H1 (cell line): ENCODE measurements around the gene CMC4.

Experiments used
- POLR2A ChIP-seq, 2 experiments: IDR thresholded peaks; 1 replicate in 1 of 2; 2 replicates in 1 of 2; pipeline ENCODE4 v1.6.1; 2011; ENCODE audit warnings: low read depth in 2 of 2, low read length in 2 of 2, mild to moderate bottlenecking in 2 of 2; ENCODE audit errors: control extremely low read depth in 1 of 2
- SP4 ChIP-seq: IDR thresholded peaks from 2 replicates; pipeline ENCODE4 v1.6.1; 2012; ENCODE audit warnings: low read length, inconsistent platforms
- TF ChIP-seq, protein P1 (sequence below): IDR thresholded peaks from 2 replicates; pipeline ENCODE4 v1.6.1; 2012; ENCODE audit warnings: inconsistent platforms

DNA sequence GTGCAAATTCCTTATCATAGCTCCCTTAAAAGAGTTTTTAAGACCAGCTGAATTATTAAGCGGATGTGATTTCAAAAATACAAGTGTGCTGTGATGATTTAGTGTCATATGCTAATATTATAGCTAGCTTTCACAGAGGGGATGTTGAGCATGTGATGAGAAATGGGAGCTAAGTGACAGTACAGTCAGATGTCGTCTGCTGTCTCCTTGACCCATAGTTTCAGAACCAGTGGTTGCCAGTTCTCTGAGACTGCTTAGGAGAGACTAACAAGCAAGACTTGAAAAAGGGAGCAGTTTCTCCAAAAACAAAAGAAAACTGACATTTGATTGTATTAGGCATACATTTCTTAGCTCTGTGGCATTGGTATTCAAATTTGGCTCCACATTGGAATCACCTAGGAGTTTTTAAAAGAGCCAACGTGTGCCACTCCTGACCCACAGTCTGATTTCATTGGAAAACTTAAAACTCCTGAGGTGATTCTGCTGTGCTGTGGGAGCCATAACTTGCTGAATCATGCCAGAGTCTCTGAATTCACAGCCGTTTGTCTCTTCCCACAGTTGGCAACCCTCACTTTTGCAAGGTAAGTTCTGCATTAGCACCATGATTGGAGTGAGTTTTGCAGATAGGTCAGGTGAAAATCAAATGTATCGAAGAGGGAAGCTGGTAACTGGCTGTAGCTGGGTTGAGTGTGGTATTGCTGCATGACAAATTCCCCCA, 24.0 kb downstream of the CMC4 start:
- no peak for TF ChIP-seq POLR2A (IDR thresholded peaks at IDR 0.05; ENCODE audit: control extremely low read depth in 1 of 2, low read depth in 2 of 2, low read length in 2 of 2)
- TF ChIP-seq, protein P1, sequence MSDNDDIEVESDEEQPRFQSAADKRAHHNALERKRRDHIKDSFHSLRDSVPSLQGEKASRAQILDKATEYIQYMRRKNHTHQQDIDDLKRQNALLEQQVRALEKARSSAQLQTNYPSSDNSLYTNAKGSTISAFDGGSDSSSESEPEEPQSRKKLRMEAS: no peak
- TF ChIP-seq SP4: no peak
